NOMO-1 (cell line): ENCODE data around the gene FGF1.

ENCODE experiments used
- DNase-seq, 2 experiments: peaks; one replicate each; lab custom pipeline; 2025; ENCODE audit not compliant: unreplicated experiment in 2 of 2; lab: John Stamatoyannopoulos, UW

The FGF1 gene

DNA sequence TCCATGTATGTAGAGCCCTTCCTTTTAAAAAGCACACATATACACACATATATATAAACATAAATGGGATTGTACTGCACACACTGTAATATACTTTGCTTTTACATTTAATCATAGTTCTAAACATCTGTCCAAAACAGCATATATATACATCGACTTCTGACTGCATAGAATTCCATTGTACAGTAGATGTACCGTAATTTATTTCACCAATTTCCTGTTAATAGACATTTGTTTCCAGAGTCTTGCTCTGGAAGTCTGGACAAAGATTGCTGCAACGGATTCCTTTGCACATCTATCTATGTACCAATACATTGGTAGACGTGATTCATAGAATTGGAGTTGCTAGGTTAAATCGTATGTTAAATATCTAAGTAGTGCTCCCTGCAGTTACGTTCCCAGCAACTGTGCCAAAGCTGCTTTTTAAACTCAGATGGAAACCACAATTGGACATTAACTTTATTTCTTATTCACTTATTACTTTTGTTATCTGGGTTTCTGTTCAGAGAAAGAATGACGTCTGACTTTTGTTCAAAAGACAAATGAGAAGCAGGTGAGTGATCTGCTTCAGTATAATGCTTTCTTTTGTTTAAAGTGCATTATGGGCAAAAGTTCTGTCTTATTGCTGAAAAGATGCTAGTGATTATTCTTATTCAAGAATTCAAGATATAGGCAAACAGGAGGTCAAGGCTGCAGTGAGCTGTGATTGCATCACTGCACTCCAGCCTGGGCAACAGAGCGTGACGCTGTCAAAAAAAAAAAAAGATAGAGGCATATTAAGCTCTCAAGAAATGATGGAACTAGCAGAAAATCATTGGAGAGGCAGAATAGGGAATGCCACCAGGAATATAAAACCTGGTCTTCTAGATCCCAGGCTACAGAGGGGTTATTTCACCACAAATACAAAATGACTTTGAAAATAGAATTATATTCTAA, 138.2 kb downstream of the FGF1 start:
- no peak for DNase-seq

DNA sequence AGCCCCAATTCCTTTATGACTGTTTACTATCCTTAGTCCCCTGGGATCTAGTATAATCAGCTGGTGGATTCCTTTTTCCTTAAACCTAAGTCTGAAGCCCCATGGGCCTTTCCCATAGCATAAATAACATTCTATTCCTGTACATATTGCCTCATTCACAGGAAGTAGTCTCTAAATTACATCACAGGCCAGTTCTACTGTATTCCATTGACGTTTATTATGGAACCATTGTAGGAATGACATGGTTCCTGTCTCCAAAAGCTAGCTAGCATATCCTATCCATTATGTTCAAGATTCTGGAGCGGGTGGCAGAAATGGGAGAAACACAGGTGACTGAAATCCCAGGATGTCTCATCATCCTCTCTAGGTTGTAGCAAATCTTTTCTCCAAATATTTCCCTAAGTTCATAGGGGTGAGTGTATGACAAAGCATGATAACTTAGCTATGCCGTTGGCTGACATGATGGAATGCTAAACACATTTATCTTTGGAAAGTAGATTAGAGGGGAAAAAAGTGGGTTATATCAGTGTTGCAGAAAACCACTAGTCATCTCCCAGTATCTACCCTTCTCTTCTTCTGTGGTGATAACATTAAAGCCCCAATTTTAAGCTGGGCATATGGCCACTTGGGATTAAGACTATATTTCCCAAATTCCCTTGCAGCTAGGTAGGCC, 140.1 kb downstream of the FGF1 start:
- no peak for DNase-seq

DNA sequence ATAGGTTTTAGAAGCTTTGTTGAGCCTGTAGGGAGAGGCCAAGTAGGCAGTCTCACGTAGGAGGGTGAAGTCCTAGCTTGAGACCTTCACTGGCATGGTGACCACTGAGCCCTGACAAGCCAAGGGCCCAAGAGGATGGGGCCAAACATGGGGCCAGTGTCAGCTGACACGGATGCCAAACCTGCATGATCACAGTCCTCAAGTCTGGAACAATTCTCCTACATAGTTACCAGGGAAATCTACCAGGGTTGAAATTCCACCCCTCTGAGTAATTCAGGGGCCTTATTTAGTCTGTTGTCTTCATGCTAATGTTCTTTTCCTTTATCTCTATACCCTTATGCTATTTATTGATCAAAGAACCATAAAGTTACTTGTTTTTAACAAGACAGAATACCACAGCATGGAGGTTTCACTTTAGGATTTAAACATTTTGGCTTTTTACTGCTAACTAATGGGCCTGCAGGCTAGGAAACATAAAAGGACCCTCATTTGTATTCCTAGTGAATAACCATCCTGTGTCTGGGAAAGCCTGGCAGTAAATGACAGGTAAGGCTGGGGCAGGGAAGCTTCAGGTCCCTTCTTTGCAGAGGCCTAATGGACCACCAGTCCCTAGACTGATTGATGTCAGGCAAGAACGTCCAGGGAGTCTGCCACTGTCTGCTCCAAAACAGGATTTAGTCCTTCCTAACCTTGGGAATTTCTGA, 140.8 kb downstream of the FGF1 start:
- DNase-seq: no peak

DNA sequence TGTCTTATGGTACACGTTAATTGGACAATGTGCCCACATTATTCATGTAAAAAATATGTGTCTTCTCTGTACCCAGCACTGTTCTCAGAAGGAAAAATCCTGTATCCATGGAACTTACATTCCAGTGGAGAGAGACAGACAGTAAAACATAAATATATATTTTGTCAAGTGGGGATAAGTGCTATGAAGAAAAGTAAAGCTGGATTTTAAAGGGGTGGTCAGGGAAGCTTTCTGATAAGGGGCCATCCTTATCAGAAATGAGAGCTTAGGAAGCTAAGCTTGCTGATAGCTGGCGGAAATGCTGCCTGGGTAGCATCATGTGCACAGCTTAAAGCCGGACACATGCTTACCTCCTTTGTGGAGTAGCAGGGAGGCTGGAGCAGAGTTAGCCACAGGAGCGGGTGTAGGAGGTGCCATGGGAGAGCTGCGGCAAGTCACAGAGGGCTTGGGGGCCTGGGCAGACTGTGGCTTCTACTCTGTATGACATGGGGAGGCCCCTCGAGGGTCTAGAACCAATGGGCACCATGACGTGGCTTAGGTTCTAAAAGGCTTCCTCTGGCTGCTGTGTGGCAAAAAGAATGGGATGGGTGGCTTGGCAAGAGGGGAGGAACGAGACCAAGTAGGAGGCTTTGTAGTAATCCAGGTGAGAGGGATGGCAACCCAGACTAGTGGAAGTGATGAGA, 141.7 kb downstream of the FGF1 start:
- no peak for DNase-seq

DNA sequence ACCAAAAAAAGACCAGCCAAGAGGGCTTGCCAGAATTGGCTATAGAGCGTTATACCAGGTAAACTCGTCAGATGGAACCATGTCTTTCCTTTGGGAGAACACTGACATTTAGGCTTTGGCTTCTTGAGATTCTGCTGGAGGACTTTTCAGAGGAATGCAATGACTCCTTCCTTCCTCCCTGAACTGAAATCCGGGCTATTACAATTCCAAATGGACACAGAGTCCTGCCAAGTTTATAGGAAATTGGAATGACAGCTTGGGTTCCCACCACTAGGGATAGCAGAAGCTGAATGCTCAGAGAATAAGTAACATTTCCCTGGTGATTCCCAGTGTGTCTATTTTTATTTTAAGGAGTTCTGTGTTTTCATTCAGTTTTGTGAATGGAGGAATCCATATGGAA, 143.0 kb downstream of the FGF1 start:
- DNase-seq: no peak
